Muscle of leg (tissue), 11 donors: ENCODE measurements around the gene TCTN3. TPM values are rescaled to one million over a fixed set of nuclear protein-coding genes. Genes with fewer than 3 reads are reported as not detected.
"Not testable (repeated sequence)": the region's sequence is repeated elsewhere in the genome, so short reads cannot be mapped to it uniquely, and the experiment has no call there.

ENCODE experiments used
- DNase-seq: peaks from one replicate; pipeline ENCODE4 v3.0.0; 2013
- H3K27ac ChIP-seq: one replicate; pipeline ENCODE4 v1.5.1; 2013; ENCODE audit warnings: mild to moderate bottlenecking, low read length, control low read depth
- H3K27me3 ChIP-seq: one replicate; pipeline ENCODE4 v1.6.1; 2013; ENCODE audit warnings: low read length; ENCODE audit not compliant: control insufficient read depth, insufficient read depth
- H3K36me3 ChIP-seq: one replicate; pipeline ENCODE4 v1.6.1; 2013; ENCODE audit warnings: low read length; ENCODE audit not compliant: control insufficient read depth, insufficient read depth
- H3K4me1 ChIP-seq: one replicate; pipeline ENCODE4 v1.6.1; 2013; ENCODE audit warnings: low read length; ENCODE audit not compliant: control insufficient read depth, insufficient read depth
- H3K4me3 ChIP-seq: one replicate; pipeline ENCODE4 v1.5.1; 2013; ENCODE audit warnings: low read length, control low read depth
- H3K9me3 ChIP-seq: replicated peaks from 2 replicates; pipeline ENCODE4 v1.6.1; 2013; ENCODE audit warnings: low read depth, low read length; ENCODE audit not compliant: control insufficient read depth
- WGBS: methylation state at CpG from one replicate; pipeline ENCODE4 v1.1.5; 2013; ENCODE audit warnings: missing lambda C conversion rate; ENCODE audit not compliant: insufficient coverage; 5-methylcytosine and 5-hydroxymethylcytosine counted together
- polyA plus RNA-seq, 8 donors: library from polyadenylated mRNA; unstranded; fragments of 120-200 nt; gene quantifications; one replicate each; pipeline versions ENCODE4 v1.2.1 to v1.2.3, GENCODE V29; 2013; ENCODE audit warnings: inconsistent platforms in 1 of 8, low replicate concordance in 1 of 8; ENCODE audit not compliant: insufficient read length in 8 of 8, insufficient read depth in 1 of 8
- total RNA-seq: library from RNA; stranded (reverse); fragments of 120-200 nt; gene quantifications from one replicate; pipeline ENCODE4 v1.2.4, GENCODE V29; 2013

The TCTN3 gene
- total and polyA plus RNA-seq, 9 donors: 23.7 to 37.4 (median 27.6) TPM

DNA sequence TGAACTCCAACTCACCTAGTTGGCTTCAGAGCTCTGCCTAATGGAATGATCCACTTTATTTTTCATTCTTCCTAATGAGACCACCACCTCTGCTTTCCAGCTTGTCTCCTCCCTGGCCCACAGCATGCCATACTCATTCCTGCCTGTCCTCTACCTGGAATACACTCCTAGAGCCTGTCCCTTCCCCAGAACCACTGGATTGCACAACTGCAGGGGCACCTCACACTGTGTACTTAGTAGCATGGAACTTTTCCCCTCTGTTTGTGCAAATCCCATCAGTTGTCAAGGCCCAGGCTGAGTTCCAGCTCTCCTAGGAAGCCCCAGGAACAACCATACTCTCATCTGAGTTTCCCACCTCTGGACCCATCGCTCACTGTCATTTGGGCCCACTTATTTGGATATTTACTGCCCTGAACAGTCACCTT is 52.8 kb downstream of the TCTN3 start:
- no peak overlapping the region for H3K27ac ChIP-seq
- H3K27me3 ChIP-seq: no peaks in the 10 kb centered on the region
- peaks cover 62% of the 10 kb centered on the region for H3K36me3 ChIP-seq
- H3K4me3 ChIP-seq: no peak overlapping the region
- no peaks in the 10 kb centered on the region for H3K9me3 ChIP-seq
- no CpG with 5 or more reads among the region's 1 CpG for WGBS
- no peaks in the 10 kb centered on the region for H3K4me1 ChIP-seq
- no peak for DNase-seq

DNA sequence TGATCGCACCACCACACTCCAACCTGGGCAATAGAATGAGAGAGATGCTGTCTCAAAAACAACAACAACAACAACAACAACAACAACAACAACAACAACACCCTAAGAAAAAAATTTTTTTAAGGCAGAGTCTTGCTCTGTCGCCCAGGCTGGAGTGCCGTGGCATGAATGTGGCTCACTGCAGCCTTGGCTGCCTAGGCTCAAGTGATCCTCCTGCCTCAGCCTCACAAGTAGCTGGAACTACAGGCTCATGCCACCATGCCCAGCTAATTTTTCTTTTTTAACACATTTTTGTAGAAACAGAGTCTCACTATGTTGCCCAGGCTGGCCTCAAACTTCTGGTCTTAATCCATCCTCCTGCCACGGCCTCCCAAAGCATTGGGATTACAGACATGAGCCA is 55.8 kb downstream of the TCTN3 start:
- Histone ChIP-seq H3K36me3 (peaks cover 78% of the 10 kb centered on the region), H3K4me3 (no peak overlapping the region), H3K27me3 (no peaks in the 10 kb centered on the region), H3K4me1 (no peaks in the 10 kb centered on the region), H3K9me3 (no peaks in the 10 kb centered on the region), H3K27ac (no peak overlapping the region)
- 100% methylated on average over 2 of the region's 4 CpGs for WGBS
- DNase-seq: no peak

DNA sequence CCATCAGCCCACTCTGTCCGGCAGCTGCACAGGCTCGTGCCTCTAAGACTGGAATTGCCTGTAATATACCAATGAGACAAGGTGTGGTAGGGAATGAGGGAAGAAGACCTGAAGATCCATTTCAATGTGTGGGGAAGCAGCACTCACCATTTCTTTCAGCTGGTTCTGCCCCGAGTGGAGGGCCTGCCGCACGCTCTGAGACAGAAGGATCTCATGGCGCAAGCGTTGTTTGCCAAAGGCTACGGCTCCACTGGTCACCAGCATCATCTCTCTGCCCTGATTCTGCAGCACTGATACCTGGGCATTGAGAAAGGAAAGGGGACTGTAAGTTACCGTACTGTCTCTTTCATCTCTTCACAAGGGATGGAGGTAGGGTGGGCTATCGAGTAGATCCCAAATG is 56.6 kb downstream of the TCTN3 start:
- H3K4me3 ChIP-seq: no peak overlapping the region
- peaks cover 80% of the 10 kb centered on the region for H3K36me3 ChIP-seq
- no peak overlapping the region for H3K27ac ChIP-seq
- WGBS: 100% methylated on average over 1 of the region's 10 CpGs
- DNase-seq: no peak
- no peaks in the 10 kb centered on the region for H3K9me3 ChIP-seq
- H3K27me3 ChIP-seq: no peaks in the 10 kb centered on the region
- no peaks in the 10 kb centered on the region for H3K4me1 ChIP-seq

DNA sequence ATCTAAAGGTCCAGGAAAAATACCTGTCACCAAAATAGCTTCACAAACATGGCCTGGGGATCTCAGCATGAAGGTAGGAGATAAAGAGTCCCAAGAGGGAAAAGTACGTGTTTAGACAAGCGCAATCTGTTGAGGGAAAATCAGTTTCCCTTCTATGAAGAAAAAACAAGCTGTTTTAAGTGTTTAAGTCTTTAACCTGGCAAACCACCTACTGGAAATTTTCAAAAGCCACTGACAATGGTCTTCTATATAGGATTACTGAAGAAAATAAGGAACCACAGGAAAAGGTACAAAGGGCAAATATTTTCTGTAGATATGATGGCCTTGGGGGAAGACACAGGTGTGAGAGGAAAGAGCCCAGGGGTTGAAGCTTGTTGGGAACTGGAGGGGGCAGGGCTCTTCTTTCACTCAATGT is 58.4 kb downstream of the TCTN3 start:
- peaks cover 73% of the 10 kb centered on the region for H3K36me3 ChIP-seq
- no peak overlapping the region for H3K4me3 ChIP-seq
- no peaks in the 10 kb centered on the region for H3K9me3 ChIP-seq
- H3K4me1 ChIP-seq: no peaks in the 10 kb centered on the region
- no peaks in the 10 kb centered on the region for H3K27me3 ChIP-seq
- WGBS: no CpG with 5 or more reads among the region's 2 CpGs
- no peak for DNase-seq
- no peak overlapping the region for H3K27ac ChIP-seq

DNA sequence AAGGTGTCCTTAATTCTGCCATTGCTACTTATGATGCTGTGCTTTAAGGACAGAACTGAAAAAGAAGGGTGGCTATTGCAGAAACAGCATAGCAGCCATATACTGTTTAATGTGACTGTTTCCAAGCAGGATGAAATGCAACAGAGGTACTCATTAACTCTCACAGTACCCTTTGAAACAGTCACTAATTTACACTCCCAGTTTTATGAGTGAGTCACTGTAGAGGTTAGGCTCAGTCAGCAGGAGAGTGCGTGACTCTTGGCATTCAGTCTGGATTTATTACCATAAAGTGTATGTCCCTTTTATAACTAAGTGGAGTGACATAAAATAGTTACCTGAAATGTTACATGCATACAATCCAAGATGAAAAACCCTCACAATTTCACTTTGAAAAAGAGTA is 64.9 kb downstream of the TCTN3 start:
- no CpG with 5 or more reads among the region's 1 CpG for WGBS
- no peaks in the 10 kb centered on the region for H3K27me3 ChIP-seq
- H3K4me1 ChIP-seq: no peaks in the 10 kb centered on the region
- no peaks in the 10 kb centered on the region for H3K9me3 ChIP-seq
- H3K27ac ChIP-seq: no peak overlapping the region
- H3K4me3 ChIP-seq: no peak overlapping the region
- DNase-seq: no peak
- peaks cover 63% of the 10 kb centered on the region for H3K36me3 ChIP-seq

DNA sequence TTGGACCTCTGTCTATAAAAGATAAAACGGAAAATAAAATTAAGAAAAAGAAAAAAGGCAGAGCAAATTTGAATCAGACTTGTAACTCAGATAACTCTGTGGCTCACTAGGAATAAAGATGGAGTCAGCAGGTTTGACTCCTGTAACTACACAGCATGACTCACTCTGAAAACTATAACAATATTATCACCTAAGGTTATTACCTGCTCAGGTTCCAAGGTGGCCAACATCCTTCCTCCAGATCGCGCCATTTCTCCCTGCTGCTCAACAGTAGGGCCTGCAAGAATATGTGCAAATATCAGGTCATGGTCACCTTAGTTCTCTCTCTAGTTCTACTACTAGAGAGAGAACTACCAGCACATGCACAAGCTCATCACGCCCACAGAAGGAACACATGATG is 67.2 kb downstream of the TCTN3 start:
- H3K36me3 ChIP-seq: peaks cover 49% of the 10 kb centered on the region
- WGBS: 100% methylated on average over 2 of the region's 4 CpGs
- H3K4me3 ChIP-seq: no peak overlapping the region
- H3K4me1 ChIP-seq: no peaks in the 10 kb centered on the region
- no peak overlapping the region for H3K27ac ChIP-seq
- H3K27me3 ChIP-seq: no peaks in the 10 kb centered on the region
- H3K9me3 ChIP-seq: no peaks in the 10 kb centered on the region
- DNase-seq: no peak

DNA sequence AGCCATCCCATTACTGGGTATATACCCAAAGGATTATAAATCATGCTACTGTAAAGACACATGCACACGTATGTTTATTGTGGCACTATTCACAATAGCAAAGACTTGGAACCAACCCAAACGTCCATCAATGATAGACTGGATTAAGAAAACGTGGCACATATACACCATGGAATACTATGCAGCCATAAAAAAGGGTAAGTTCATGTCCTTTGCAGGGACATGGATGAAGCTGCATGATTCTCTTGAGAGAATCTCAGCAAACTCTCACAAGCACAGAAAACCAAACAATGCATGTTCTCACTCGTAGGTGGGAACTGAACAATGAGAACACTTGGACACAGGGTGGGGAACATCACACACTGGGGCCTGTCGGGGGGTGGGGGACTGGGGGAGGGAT is 73.3 kb downstream of the TCTN3 start:
- not testable (repeated sequence) for H3K4me1 ChIP-seq, DNase-seq, H3K27me3 ChIP-seq, H3K4me3 ChIP-seq, H3K9me3 ChIP-seq, H3K27ac ChIP-seq
- WGBS: no CpG with 5 or more reads among the region's 5 CpGs
- H3K36me3 ChIP-seq: peaks cover 48% of the 10 kb centered on the region

DNA sequence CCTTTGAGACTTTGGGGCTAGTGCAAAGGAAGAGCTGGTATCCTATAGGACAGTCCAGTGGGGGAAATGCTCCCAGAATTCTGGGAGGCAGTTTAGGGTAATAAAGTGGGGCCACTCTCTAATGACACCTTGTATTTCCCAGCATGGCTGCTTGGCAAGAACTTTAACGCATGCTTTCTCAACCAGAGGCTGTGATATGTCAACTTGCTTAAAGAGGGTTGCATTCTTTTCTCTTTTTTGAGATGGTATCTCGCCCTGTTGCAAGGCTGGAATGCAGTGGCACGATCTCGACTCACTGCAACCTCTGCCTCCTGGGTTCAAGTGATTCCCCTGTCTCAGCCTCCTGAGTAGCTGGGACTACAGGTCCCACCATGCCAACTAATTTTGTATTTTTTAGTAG is 75.6 kb downstream of the TCTN3 start:
- WGBS: no CpG with 5 or more reads among the region's 4 CpGs
- Histone ChIP-seq H3K4me3 (no peak overlapping the region), H3K9me3 (no peaks in the 10 kb centered on the region), H3K27ac (no peak overlapping the region), H3K27me3 (no peaks in the 10 kb centered on the region), H3K4me1 (no peaks in the 10 kb centered on the region), H3K36me3 (peaks cover 60% of the 10 kb centered on the region)
- no peak for DNase-seq

DNA sequence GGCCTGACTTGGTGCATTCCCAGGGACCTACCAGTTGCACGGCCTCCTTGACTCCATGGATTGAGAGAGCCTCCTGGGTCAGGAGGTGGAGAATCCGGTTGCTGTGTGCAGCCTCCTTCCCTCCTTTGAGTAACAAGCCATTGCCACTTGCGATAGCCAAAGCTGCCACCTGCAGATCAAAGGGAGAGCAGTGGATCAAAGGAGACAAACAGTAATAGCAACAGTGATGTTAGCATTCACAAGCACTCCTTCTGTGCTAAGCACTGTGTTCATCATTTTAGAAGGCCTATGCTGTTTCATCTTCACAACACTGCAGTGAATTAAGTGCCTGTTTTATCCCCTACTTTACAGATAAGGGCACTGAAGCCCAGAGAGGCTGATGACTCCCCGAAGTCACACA is 77.3 kb downstream of the TCTN3 start:
- DNase-seq: no peak
- Histone ChIP-seq H3K4me3 (no peak overlapping the region), H3K27me3 (no peaks in the 10 kb centered on the region), H3K36me3 (peaks cover 72% of the 10 kb centered on the region), H3K9me3 (no peaks in the 10 kb centered on the region), H3K4me1 (no peaks in the 10 kb centered on the region), H3K27ac (no peak overlapping the region)
- 61% methylated on average over 3 of the region's 4 CpGs for WGBS
